Pancreas (tissue), 10 donors: ENCODE measurements around the gene IQCN. TPM values are rescaled to one million over a fixed set of nuclear protein-coding genes. Genes with fewer than 3 reads are reported as not detected.

Experiments
- ATAC-seq, 4 donors: fragments of 200-7000 bp; cut with Tn5 transposase; one replicate each; pipeline versions ENCODE4 v1.8.0 to v1.9.1; 2020; ENCODE audit warnings: mild to moderate bottlenecking in 4 of 4, moderate library complexity in 4 of 4
- DNase-seq, 6 donors: peaks; one replicate each; pipeline ENCODE4 v3.0.0-alpha.2; 2020
- FAIRE-seq: peaks from 2 replicates; lab custom pipeline; 2012; peaks lifted over from hg19 to GRCh38; lab: Jason Lieb, UNC
- H3K27ac ChIP-seq, 4 donors: fragments of 200-600 bp; sonication (generic); 1 replicate in 3 of 4; 2 replicates in 1 of 4; pipeline versions ENCODE4 v1.5.0 to v1.8.0; 2020
- H3K27me3 ChIP-seq, 4 donors: fragments of 200-600 bp; one replicate each; pipeline ENCODE4 v1.8.0; 2021
- H3K36me3 ChIP-seq, 3 donors: fragments of 200-600 bp; sonication (generic) in 1 of 3; one replicate each; pipeline versions ENCODE4 v1.5.0 to v1.8.0; 2020 to 2021
- H3K4me1 ChIP-seq, 3 donors: fragments of 200-600 bp; one replicate each; pipeline ENCODE4 v1.8.0; 2021
- H3K4me3 ChIP-seq, 4 donors: fragments of 200-600 bp; sonication (generic) in 2 of 4; one replicate each; pipeline versions ENCODE4 v1.5.0 to v1.8.0; 2020 to 2021
- H3K9me3 ChIP-seq, 4 donors: fragments of 200-600 bp; one replicate each; pipeline ENCODE4 v1.8.0; 2021
- WGBS, 2 donors: extraction: QIAGEN DNeasy Blood & Tissue Kit; methylation state at CpG; one replicate each; pipeline ENCODE4 v1.1.7; 2013; 5-methylcytosine and 5-hydroxymethylcytosine counted together
- intact Hi-C, 3 donors: fragments of 100-400 bp; cut with DNase I; formaldehyde crosslinking; loops; one replicate each; pipeline versions ENCODE4 v1.11.1 to v1.14.2; 2022
- polyA plus RNA-seq, 2 donors: library from polyadenylated mRNA; stranded (reverse); fragments of 200-250 nt; gene quantifications; one replicate each; pipeline ENCODE4 v1.2.3, GENCODE V29; 2013
- total RNA-seq, 6 donors: library from RNA; stranded (reverse); fragmentation: NEBNext Ultra II Directional in 4 of 6; extraction: Animal tissue kit (Norgen Biotek cat#: 25700) in 4 of 6; gene quantifications; one replicate each; pipeline versions ENCODE4 v1.2.1 to v1.2.4, GENCODE V29; 2021 to 2023
- TF ChIP-seq, protein P1 (sequence below), 4 donors: fragments of 200-600 bp; sonication (generic) in 3 of 4; IDR thresholded peaks; one replicate each; pipeline versions ENCODE4 v1.5.0 to v1.8.0; 2021; ENCODE audit warnings: antibody characterized with exemption in 4 of 4
- donor health status: healthy with polysubstance abuse.
- donor health status: DM: no; HTN: no; CAD: no; lungs with moderate emphysema.
- donor health status: DM: no; HTN: no; CAD: no.
- donor health status: control.
- donor health status: control.
- donor health status: Bipolar disorder and iron deficiency.
- donor health status: DM: yes; HTN: yes; CAD: no.
- donor health status: DM: no; HTN: no; CAD: no.
- donor health status: DM: no; HTN: no; CAD: no.
- donor health status: DM: yes; HTN: yes; CAD: no.

IQCN gene
- total and polyA plus RNA-seq, 8 donors: 1.0 to 25.3 (median 3.2) TPM

DNA sequence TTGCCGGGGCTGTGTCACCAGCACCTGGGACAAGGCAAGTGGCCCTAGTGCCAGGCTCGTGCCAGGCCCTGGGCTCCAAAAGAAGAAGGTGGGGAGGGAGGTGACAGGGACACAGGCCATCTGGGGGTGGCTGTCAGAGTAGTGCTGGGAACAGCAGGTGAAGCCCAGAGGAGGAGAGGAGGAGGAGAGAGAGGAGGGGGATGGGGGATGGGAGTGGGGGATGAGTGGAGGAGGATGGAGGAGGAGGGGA lies 29.9 kb upstream of the IQCN start:
- DNase-seq: no peak
- H3K4me1 ChIP-seq: no peaks in the 10 kb centered on the region
- peak; percentile 2 to 28 (median 9) for ATAC-seq
- no peaks in the 10 kb centered on the region for H3K9me3 ChIP-seq
- intact Hi-C loops: no loop called here
- 27 to 34% methylated on average over 1 to 2 of the region's 2 CpGs for WGBS, 2 donors
- FAIRE-seq: no peak
- H3K4me3 ChIP-seq: no peak overlapping the region
- H3K36me3 ChIP-seq: peaks cover 0 to 2% (median 0%) of the 10 kb centered on the region in 3 donors
- TF ChIP-seq, protein P1, sequence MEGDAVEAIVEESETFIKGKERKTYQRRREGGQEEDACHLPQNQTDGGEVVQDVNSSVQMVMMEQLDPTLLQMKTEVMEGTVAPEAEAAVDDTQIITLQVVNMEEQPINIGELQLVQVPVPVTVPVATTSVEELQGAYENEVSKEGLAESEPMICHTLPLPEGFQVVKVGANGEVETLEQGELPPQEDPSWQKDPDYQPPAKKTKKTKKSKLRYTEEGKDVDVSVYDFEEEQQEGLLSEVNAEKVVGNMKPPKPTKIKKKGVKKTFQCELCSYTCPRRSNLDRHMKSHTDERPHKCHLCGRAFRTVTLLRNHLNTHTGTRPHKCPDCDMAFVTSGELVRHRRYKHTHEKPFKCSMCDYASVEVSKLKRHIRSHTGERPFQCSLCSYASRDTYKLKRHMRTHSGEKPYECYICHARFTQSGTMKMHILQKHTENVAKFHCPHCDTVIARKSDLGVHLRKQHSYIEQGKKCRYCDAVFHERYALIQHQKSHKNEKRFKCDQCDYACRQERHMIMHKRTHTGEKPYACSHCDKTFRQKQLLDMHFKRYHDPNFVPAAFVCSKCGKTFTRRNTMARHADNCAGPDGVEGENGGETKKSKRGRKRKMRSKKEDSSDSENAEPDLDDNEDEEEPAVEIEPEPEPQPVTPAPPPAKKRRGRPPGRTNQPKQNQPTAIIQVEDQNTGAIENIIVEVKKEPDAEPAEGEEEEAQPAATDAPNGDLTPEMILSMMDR (IDR thresholded peaks at IDR 0.05): no peak
- H3K27ac ChIP-seq: peak overlapping the region; percentile 71 to 91 (median 84)
- H3K27me3 ChIP-seq: no peaks in the 10 kb centered on the region

DNA sequence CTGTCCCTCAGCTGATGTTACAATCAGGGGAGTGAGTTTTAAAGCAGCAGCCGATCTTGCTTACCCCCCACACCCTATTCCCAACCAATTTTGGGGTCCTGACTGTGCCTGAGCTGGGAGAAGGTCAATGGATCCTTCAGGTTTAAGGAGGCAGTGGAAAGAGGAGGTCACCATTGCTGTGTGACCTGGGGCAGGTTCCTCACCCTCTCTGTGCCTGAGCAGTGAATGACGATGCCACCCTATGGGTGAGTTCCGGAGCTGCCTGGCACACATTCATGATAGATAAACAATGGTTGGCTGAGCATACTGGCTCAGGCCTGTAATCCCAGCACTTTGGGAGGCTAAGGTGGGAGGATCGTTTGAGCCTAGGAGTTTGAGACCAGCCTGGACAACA lies 27.5 kb upstream of the IQCN start:
- H3K27me3 ChIP-seq: no peaks in the 10 kb centered on the region
- no peak for DNase-seq
- H3K4me3 ChIP-seq: no peak overlapping the region
- ATAC-seq: no peak
- no peaks in the 10 kb centered on the region for H3K4me1 ChIP-seq
- TF ChIP-seq, protein P1 (IDR thresholded peaks at IDR 0.05): no peak
- intact Hi-C loops: no loop called here
- FAIRE-seq: no peak
- H3K9me3 ChIP-seq: no peaks in the 10 kb centered on the region
- no peaks in the 10 kb centered on the region for H3K36me3 ChIP-seq
- no peak overlapping the region for H3K27ac ChIP-seq
- WGBS, 2 donors: 41 to 50% methylated on average over 4 of the region's 4 CpGs

DNA sequence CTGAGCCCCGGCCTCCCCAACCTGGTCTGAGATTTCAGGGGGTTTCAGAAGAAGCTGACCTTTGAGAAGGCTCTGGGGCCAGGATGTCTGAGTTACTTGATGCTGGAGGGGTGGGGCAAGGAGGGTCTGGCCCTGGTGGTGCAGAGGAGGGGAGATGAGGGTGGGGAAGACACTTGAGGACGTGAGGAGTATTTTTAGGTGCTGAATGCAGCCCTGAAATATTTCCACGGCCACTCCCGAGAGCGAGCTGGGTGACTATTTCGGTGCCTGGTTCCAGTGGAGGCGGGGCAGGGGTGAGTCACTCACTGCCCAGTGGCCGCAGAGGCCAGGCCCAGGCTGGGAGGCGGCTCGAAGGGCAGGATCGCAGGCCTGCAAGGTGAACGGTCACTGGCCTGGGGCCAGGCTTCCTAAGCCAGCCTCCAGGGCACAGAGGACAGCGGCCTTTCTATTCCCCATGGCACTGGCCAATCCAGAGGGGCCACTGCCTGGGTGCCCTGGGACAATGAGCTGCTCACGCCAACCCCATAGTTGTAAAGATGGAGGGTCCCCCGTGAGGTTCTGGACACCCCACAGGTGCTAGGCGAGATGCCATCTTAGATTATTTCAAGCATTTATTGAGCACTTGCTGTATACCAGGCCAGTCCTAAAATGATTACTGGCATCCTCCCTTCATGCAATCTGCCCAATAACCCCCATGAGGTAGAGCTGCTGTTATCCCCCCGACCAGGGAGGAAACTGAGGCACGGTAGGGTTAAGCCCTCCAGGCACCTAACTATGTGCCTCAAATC lies 26.9 kb upstream of the IQCN start:
- DNase-seq: peak in 3 of 6 donors; percentile 43 to 87 (median 72)

DNA sequence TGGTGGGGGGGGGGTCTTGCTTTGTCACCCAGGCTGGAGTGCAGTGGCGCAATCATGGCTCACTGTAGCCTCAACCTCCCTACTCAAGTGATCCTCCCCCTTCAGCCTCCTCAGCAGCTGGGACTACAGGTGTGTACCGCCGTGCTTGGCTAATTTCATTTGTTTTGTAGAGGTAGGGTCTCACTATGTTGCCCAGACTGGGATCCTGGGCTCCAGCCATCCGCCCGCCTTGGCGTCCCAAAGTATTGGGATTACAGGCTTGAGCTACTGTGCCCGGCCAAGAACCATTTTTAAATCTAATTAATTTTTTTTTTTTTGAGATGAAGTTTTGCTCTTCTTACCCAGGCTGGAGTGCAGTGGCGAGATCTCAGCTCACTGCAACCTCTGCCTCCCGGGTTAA lies 25.4 kb upstream of the IQCN start:
- Histone ChIP-seq H3K4me3 (no peak overlapping the region), H3K27ac (no peak overlapping the region), H3K4me1 (no peaks in the 10 kb centered on the region), H3K36me3 (no peaks in the 10 kb centered on the region), H3K27me3 (no peaks in the 10 kb centered on the region), H3K9me3 (no peaks in the 10 kb centered on the region)
- TF ChIP-seq, protein P1 (IDR thresholded peaks at IDR 0.05): no peak
- WGBS, 2 donors: 93 to 96% methylated on average over 9 of the region's 9 CpGs
- no peak for ATAC-seq
- DNase-seq: no peak
- intact Hi-C loops: no loop called here
- no peak for FAIRE-seq

More for the DNA sequence above, 26.9 kb upstream of the IQCN start:
- 50 to 53% methylated on average over 18 of the region's 18 CpGs for WGBS, 2 donors
- H3K27ac ChIP-seq: peak overlapping the region in 1 of 4 donors; percentile 31
- ATAC-seq (peak; percentile 45 to 73 (median 53)), FAIRE-seq (no peak)
- H3K9me3 ChIP-seq: no peaks in the 10 kb centered on the region
- intact Hi-C loops: no loop called here
- TF ChIP-seq, protein P1 (IDR thresholded peaks at IDR 0.05): no peak
- no peak overlapping the region for H3K4me3 ChIP-seq
- no peaks in the 10 kb centered on the region for H3K27me3 ChIP-seq
- H3K4me1 ChIP-seq: no peaks in the 10 kb centered on the region
- H3K36me3 ChIP-seq: no peaks in the 10 kb centered on the region

DNA sequence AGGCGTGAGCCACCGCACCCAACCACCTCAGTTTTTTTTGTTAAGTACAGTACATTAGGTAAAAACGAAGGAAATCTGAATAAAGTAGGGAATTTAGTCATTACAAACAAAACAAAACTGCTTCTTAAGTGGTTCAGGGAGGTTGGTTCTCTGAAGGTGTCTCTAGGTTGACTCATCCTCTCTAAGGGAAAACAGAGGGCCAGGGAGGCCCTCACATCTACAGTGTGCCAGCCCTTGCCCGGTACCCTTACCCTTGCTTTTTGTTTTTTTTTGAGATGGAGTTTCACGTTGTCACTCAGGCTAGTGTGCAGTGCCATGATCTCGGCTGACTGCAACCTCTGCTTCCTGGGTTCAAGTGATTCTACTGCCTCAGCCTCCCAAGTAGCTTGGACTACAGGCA lies 24.3 kb upstream of the IQCN start:
- TF ChIP-seq, protein P1 (IDR thresholded peaks at IDR 0.05): no peak
- Histone ChIP-seq H3K27me3 (no peaks in the 10 kb centered on the region), H3K36me3 (no peaks in the 10 kb centered on the region), H3K4me1 (no peaks in the 10 kb centered on the region), H3K27ac (no peak overlapping the region), H3K9me3 (no peaks in the 10 kb centered on the region), H3K4me3 (no peak overlapping the region)
- intact Hi-C loops: no loop called here
- no peak for FAIRE-seq
- 74 to 85% methylated on average over 6 of the region's 6 CpGs for WGBS, 2 donors
- no peak for ATAC-seq
- no peak for DNase-seq
